ENCODE results near the gene NHEJ1. TPM values are rescaled to one million over a fixed set of nuclear protein-coding genes. Genes with fewer than 3 reads are reported as not detected.

The NHEJ1 gene
- total RNA-seq, 1 experiment from 2014 or later: 20.8 TPM

- Histone ChIP-seq H2AK5ac (ENCODE audit: insufficient read length, low read length) (no peak overlapping the region), H4K8ac (replicated peaks; ENCODE audit: insufficient read length, low read depth, low read length) (no peak overlapping the region), H2BK15ac (ENCODE audit: low read depth, low read length) (no peak overlapping the region), H3K79me2 (ENCODE audit: insufficient read depth, low read length) (no peaks in the 10 kb centered on the region), H4K5ac (ENCODE audit: insufficient read length, low read depth, low read length) (no peak overlapping the region), H3K27me3 (ENCODE audit: insufficient read depth, low read length) (no peaks in the 10 kb centered on the region), H3K4me2 (ENCODE audit: insufficient read depth, insufficient read length, low read length) (no peak overlapping the region), H3K27ac (ENCODE audit: insufficient read length, low read depth, low read length) (no peak overlapping the region), H3K79me1 (ENCODE audit: insufficient read depth, low read depth, low read length, poor library complexity, severe bottlenecking) (no peaks in the 10 kb centered on the region), H3K56ac (ENCODE audit: insufficient read length, low read depth, low read length) (no peak overlapping the region), H2AFZ (ENCODE audit: low read length) (no peak overlapping the region), H3K14ac (ENCODE audit: insufficient read depth, low read length) (no peak overlapping the region; the same call in 1 of the 2 replicates), H2BK5ac (ENCODE audit: insufficient read length, low read length) (no peak overlapping the region), H2BK12ac (ENCODE audit: insufficient read length, low read depth, low read length) (no peak overlapping the region), H3K4me1 (ENCODE audit: insufficient read depth, low read length) (no peaks in the 10 kb centered on the region), H3K23ac (ENCODE audit: insufficient read length, low read depth, low read length) (no peak overlapping the region), H3T11ph (ENCODE audit: low read length) (no peak overlapping the region), H4K20me1 (ENCODE audit: control insufficient read depth, insufficient read depth, insufficient read length) (no peaks in the 10 kb centered on the region), H4K91ac (ENCODE audit: insufficient read length, low read depth, low read length) (no peak overlapping the region), H2BK20ac (ENCODE audit: low read depth, low read length, poor library complexity, severe bottlenecking) (no peak overlapping the region), H3K9me3 (ENCODE audit: control insufficient read depth, low read depth, low read length) (no peaks in the 10 kb centered on the region), H3K18ac (ENCODE audit: insufficient read length, low read depth, low read length) (no peak overlapping the region), H3K4ac (ENCODE audit: low read depth, low read length) (no peak overlapping the region), H3K23me2 (ENCODE audit: insufficient read length, low read depth, low read length, poor library complexity, severe bottlenecking) (no peaks in the 10 kb centered on the region), H3K9ac (ENCODE audit: extremely low read depth, insufficient read length, low read length) (no peak overlapping the region), H2BK120ac (ENCODE audit: low read depth, low read length, poor library complexity, severe bottlenecking) (no peak overlapping the region)
- Mint-ChIP-seq H3K9me3 (no peaks in the 10 kb centered on the region), H3K4me1 (peaks cover 6 to 8% of the 10 kb centered on the region in 2 experiments; a peak in 3 of 4 replicates), H3K36me3 (ENCODE audit: insufficient read depth in 1 of 3, low read depth in 3 of 3) (peaks cover 0 to 9% (median 0%) of the 10 kb centered on the region in 3 experiments; a peak in 2 of 7 replicates), H3K27ac (no peak overlapping the region), H3K27me3 (ENCODE audit: low read depth) (peaks cover 13% of the 10 kb centered on the region), H3K4me3 (no peak overlapping the region)
- no peak for TF ChIP-seq CTCF (conservative IDR thresholded peaks at IDR 0.05)
- no peak for DNase-seq
- no CpG with 5 or more reads among the region's 7 CpGs for WGBS (ENCODE audit: extremely low coverage, insufficient read length, low lambda C conversion rate)
Measured at GRCh38 chr2:219081096-219081495, 79.5 kb downstream of the NHEJ1 start.

Measured in H9 (cell line).